Hair follicular keratinocyte (primary cell): ENCODE data around the gene CLHC1. TPM values are rescaled to one million over a fixed set of nuclear protein-coding genes. Genes with fewer than 3 reads are reported as not detected.

ENCODE experiments used
- total RNA-seq: library from RNA; depleted of rRNA; stranded (reverse); fragments of >200 nt; gene quantifications from 2 replicates; pipeline ENCODE4 v1.2.3, GENCODE V29; 2015

CLHC1 gene
- 2.7 and 3.9 TPM in 2 replicates for total RNA-seq

DNA sequence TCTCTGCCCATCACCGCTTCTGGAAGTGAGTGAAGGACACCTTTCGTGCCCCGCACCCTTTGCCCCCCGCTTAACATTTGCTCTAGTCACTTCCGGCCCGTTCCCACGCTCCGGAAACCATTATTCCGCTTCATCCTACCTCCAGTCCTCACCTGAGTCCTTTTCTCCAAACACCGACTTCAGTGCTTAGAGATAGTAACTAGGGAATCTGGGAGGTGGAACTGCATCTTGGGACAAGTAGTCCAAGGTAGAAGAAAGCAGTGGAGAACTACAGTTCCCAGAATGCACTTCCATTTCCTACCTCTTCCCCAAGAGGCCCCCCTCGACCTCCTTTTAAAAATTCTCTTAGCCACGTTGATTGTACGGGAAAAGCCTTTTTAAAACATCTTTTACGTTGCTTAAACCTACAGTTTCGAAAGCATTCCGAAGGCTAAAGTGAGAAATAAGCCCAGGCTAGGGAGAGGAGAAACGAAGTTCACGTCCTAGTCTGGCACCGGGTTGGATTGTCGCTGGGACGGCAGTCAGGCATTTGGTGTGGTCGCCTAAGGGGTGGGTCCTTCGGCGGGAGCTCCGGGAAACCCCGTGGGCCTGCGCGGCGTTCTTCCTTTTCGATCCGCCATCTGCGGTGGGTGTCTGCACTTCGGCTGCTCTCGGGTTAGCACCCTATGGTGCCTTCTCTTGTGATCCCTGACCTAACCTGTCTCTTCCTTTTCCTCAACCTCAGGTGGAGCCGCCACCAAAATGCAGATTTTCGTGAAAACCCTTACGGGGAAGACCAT lies at the start of gene CLHC1, which contains the start of gene RPS27A:
CLHC1 (minus strand) TSS at position 210 of the 779 bp plus-strand sequence. CDS start 9,882 bp downstream, outside the sequence.
RPS27A (plus strand) TSS at position 605 of the 779 bp plus-strand sequence; CDS start at position 742, 137 bp downstream.

DNA sequence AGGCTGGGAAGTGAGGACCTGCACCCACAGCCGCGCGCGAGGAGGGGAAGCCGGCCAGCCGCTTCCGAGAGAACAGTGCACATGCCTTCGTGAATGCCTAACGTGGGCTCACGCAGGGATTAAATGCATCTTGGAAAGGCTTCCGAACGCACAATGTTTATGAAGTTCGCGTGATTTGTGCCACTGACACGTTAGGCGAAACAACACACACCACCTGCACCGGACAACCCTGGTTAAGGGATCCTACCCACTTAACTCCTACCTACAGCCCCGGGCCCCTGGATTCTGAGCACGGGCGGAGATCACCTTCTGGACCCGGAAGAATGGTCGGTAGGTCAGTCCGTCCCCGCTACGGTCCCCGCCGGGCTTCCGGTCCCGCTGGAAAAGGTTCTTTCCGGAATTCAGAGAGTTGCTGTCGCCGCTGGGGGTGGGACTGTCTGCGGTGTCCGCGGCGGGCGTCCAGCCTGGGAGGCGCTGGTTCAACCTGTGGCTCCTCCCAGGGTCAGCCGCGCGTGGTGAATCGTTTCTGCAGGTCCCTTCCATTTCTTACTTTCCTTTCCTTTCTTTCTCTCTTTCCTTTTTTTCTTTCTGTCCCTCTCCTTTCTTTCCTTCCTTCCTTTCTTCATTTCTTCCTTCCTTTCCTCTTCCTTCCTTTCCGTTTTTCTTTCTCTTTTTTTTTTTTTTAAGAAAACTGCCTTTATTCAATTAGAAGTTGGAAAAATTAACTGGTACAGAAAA lies 37.0 kb upstream of the CLHC1 start, which contains the start of gene MTIF2:
MTIF2 (minus strand) TSS at position 325 of the 738 bp plus-strand sequence. CDS start 5,373 bp downstream, outside the sequence.

Other genes with a start within 250 kb of the CLHC1 start
- 264 and 300 TPM in 2 replicates for gene RTN4, start 181.8 kb downstream of the CLHC1 start, total RNA-seq
- 3,193 and 3,480 TPM in 2 replicates for gene RPS27A, start 395 bp upstream of the CLHC1 start, total RNA-seq
- 41.2 and 44.2 TPM in 2 replicates for gene MTIF2, start 36.9 kb upstream of the CLHC1 start, total RNA-seq
- gene CCDC88A, start 187.6 kb upstream of the CLHC1 start, total RNA-seq: 23.1 and 33.7 TPM in 2 replicates